Ramos (cell line): ENCODE data around the gene PXT1.

Source experiments
- in situ Hi-C: fragments of 300-500 bp; cut with MboI; formaldehyde crosslinking; loops from one replicate; pipeline ENCODE4 v1.14.3; 2022; ENCODE audit warnings: low sequenced_read_pairs; ENCODE audit not compliant: unreplicated experiment

The PXT1 gene

DNA sequence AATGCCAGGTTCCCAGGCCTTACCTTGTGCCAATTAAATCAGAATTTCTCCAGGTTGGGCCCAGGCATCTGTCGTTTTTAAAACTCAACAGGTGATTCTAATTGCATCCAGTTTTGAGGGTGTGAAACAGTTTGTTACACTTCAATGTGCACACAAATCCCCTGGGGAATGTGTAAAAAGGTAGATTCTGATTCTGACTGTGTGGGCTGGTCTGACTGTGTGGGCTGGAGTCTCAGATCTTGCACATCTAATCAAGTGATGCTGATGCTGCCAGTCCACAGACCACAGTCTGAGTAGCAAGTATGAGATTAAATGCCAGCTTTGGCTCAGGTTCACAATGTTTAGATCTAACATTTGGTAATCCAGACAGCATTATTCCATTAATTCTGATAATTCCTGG, 42.7 kb downstream of the PXT1 start:
- in situ Hi-C loops: no loop called here

DNA sequence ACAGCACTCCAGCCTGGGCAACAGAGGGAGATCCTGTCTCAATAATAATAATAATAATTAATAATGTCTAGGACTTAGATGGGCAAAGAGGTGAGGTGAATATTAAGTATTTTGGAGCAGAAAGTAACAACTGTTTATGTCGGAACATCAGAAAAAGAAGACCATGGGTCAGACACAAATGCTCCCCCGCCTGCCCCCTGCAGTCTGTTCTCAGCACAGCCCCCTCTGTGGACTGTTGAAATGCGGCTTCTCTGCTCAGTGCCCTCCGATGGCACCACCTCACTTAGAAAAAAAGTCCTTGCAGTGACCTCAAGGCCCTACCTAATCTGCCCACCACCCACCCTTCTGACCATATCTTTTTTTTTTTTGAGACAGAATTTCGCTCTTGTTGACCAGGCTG, 50.0 kb downstream of the PXT1 start:
- in situ Hi-C loops: no loop called here

DNA sequence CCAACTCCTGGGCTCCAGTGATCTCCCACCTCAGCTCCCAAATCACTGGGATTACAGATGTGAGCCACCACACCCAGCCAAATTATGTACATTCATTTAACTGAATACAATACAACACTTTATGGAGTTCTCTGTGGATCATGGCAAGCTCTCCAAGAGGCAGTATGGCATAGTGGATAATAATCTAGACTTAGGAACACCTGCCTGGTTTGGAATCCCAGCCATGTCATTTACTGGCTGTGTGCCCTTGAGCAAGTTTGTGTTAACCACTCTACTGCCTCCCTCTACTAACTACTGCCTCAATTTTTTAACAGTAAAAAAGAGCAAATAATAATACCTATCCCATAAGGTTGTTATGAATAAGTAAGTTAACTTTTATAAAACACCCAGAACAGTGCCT, 53.3 kb downstream of the PXT1 start:
- in situ Hi-C loops: no loop called here

DNA sequence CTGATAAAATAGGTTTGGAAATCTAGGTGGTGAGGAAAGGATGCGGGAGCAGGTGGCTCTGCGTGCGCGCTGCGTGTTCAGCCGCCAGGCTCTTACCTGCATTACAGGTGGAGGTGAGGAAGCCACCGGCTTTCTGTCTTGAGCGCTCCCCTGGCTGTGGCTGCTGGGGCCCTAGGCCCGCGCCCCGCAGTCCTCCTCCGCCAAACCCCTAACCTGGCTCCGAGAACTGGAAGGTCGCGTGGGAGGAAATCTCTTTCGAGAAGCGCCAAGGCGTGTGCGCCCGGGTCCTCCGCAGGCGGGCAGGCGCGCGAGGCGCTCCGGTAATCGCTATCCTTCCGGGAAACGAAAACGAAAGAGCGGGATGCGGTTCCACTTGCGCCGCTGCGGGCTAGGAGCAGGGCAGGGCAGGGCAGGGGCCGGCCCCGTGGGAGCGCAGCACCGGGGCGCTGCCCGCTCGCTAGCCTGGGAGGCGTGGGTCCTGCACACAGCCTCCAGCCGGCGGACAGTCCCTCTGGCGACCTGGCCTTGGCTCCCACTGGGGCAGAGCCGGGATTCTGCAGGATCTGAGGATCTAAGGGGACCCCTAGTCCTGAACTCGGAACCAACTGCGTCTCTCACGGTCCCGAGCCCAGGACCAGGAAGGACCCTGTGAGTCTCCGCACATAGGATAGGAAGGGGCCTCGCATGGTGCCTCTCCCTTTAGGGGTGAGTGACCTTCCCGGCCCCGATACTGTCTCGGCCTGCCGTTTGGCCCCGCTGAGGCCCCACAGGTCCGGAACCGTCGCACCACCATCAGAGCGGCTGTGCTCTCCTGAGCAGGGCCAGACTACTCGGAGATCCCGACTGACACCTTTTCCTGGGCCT, 55.0 kb downstream of the PXT1 start, which contains the start of gene ETV7:
ETV7 (minus strand) TSS at position 230 of the 864 bp plus-strand sequence; CDS start at position 102, 128 bp downstream.
- in situ Hi-C loops: no loop called here

DNA sequence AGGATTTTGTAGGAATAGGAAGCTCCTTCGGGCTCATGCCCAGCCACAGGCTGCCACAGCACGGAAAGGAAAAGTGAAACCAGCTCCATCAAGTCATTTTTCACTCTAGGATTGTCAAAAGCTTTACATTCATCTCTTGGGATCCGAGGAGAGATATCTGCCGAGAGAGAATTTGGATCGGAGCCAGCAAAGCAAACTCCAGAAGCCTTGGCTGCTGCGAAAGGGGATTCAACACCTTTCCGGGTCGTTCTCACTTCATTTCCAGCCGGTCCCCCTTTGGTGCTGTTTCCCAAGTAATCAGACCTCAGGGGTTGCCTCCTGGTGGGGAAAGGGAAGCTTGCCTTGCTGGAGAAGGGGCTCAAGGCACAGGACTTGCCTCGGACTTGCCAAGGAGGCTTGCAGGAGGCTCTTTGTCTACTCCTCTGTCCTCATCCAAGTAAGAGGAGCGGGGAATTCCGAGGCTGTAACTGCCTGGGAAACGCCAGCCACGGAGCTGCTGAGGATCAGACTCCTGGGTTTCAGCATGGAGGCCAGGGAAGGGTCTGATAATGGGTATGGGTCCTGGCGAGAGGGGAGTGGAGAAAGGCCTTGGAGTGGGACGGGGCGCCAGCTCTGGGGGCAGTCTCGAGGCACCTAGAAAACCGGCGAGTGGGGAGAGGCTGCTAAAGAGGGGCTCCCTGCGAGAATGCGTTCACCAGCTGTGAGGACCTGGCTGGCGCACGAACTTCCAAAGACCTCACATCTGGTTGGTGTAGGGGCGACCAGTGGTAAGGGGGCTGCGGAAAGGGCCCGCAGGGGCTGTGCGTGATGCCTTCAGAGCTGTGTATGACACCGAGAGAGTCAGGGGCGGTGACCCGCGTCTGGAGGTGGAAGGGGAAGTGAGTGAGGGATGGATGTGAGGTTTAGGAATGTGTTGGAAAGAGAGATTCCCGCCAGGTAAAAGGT, 55.9 kb downstream of the PXT1 start:
- in situ Hi-C loops: no loop called here

DNA sequence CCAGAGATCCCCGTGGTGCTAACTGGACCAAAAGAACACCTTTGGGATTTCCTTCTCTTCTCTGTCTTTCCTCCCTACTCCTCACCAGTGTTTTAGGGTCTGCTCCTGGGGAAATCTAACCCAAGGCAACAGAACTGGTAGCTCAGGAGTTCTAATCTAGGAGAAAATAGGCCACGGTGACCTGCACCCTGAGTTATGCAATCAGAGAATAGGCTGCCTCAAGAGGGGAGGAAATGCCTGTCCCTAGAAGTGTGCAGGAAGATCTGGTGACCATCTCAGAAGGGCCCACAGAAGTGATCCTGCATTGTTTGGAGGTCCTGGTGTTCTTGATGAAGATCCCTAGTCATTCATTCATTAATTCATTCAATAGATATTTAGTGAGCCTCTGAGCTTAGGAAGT, 58.6 kb downstream of the PXT1 start:
- in situ Hi-C loops: no loop called here

DNA sequence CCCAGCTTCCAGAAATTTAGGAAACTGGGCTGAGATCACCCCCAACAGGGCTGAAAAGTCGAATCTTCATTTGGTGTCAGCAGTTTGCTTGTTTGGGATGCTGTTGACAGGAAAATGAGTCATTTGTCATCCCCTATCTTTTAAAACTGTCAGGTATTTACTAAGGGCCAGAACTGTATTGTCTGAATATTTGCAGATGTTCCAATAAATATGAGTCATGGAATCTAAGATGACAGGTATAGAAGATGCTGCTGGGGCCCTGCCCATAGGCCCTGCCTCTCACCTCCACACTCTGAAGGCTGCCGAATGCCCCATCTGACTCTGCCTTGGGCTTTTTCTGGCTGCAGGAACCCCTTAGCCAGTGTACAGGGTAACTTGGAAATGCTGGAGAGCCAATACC, 59.0 kb downstream of the PXT1 start:
- in situ Hi-C loops: no loop called here

DNA sequence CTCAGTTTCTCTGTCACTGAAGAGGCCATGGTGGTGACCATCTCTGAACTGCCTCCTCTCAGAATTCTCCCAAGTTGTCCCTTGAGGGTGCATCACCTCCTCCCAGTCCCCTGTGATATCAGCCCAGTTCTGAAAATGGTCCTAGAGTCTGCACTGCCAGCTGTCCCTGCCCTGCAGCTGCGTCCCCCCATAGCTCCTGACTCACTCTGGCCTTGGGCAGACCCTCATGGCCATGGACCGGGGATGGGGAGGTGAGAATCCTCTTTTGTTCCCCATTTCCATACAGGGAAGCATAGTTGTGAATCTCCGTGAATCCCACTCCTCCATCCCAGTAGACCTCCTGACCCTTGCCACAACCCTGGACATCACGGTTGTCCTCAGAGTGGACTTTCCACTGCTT, 59.7 kb downstream of the PXT1 start:
- in situ Hi-C loops: no loop called here

DNA sequence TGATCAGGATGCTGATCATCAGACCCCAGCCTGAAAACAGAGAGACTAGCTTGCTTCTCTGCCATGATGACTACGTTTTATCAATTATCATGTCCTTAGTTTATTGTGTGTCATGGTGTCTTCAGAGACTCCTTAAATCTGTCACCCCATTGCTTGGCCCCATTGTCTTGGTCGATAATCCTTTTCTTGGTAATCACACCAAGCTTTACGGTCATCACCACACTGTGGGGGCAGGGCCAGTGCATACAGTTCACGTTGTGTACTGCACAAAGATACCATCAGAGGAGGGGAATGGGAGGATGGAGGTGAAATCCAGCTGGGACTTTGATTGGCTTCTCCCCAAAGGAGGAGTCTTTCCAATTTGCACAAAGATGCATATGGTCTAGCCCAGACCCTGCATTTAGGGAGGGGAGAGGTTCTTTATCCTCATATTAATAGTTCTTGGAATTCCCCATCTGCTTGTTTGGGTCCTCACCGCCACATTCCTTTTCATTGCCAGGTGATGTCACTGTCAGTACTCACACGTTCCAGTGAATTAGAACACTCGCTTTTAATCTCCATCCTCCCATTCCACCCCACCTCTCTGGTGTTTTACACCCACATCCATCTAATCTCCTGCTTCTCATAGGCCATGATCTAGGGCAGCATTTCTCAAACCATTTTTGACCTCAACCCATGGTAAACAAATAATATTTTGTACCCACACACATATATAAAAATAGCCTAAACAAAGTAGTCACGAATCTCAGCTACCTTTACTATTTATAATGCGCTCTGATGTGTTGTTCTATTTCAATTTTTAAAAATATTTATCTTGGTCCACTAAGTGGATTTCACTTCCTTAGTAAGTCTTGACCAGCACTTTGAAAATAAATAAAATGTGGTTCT, 60.9 kb downstream of the PXT1 start:
- in situ Hi-C loops: no loop called here

DNA sequence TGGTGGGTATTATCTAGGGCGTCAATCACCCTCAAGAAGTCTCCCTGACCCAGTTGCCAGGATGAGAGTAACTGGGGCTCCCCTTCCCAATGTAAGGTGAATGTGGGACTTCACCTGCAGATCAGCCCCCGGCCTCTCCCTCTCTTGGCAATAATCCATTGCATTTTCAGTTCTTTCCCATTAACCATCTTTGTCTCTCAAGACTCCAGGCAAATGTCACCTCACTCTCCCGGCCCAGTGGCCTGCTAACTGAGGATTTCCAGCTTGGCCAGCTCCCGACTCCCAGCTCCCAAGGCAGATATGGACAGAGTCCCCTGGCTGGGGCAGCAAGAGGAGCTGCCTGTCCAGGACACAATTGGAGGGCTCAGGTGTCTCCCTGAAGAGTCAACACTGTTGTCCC, 62.5 kb downstream of the PXT1 start:
- in situ Hi-C loops: no loop called here

DNA sequence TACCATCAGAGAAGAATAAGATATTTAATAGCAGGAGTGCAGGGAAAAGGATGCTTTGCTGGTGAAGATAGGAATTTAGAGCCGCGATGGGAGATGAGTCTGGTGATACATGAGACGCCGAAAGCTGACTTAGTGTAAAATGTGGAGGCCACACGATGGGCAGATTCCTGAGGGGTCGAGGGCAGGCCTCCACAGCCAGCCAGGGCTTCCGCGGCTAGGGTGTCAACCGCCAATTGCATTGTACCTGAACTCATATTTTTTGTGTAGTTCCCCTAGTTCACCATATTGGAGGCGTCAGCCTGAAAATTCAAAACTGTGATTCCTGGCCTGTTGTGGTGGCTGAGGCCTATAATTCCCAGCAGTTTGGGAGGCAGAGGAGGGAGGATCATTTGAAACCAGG, 63.7 kb downstream of the PXT1 start:
- in situ Hi-C loops: no loop called here

DNA sequence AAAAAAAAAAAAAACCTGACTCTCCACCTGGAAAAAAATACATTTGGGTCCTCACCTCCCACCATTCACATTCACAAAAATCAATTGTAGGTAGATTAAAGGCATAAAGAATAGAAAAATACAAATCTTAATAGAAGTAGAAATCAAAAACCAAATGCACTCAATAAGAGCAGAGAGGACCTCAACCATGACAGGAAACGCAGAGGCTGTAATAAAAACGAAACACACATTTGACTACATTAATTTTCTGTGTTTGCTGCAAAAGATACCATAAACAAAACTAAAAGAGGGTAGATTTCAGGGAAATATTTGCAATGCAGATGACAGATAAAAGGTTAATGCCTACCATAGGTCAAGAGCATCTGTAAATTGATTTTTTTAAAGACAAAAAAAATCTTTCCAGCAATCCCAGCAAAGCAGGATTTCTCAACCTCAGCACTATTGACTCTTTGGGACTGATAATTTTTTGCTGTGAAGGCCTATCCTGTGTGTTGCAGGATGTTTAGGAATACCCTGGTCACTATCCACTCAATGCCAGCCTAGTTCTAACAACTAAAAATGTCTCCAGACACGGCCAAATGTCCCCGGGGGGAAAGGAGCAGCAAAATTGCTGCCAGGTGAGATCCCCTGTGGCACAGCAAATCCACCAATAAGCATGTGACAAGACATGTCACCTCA, 64.3 kb downstream of the PXT1 start:
- in situ Hi-C loops: no loop called here

DNA sequence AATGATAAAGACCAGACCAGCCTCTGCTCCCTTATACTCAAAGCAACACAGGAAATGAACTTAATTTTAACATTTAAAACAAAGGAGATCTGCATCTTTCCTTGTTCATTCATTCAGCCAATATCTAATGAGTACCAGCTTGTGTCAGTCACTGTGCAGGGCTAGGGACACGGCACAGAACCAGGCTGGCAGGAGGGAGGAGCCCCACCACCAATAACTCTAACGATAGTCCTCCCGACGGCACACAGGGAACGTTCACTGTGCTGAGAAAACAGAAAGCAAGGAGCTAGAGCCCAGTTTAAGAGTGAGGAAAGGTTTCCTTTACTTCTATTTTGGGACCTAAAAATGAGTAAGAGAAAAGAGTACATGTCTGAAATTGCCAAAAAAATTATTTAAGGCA, 65.1 kb downstream of the PXT1 start:
- in situ Hi-C loops: no loop called here

DNA sequence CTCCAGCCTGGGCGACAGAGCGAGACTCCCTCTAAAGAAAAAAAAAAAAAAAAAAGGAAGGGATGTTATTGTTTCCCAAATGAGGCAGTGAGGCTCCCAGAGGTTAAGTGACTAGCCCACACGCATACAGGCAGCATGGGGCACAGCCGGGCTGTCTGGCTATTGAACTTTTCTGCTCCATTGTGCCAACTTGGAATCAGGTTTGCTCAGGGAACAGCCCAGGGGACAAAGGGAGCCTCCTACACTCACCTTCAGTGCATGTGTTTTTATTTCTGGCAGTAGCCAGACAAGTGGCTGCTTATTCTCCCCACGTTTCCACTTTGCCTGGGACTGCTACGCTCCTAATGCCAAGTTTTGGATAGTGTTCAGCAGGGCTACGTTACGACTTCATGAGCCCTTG, 65.9 kb downstream of the PXT1 start:
- in situ Hi-C loops: no loop called here

DNA sequence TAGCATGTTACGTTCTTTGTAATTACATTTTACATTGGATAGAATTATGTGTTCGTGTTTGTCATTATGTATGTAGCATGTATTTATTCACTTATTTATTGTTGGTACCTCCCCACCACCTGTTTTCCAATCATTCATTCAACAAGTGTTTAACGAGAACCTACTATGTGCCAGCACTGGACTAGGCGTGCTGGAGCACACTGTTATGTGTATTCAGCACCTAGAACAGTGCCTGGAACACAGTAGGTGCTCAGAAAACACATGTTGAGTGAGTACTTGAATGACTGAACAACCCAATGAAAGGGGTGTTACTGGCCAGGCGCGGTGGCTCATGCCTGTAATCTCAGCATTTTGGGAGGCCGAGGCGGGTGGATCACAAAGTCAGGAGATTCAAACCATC, 66.5 kb downstream of the PXT1 start:
- in situ Hi-C loops: no loop called here

DNA sequence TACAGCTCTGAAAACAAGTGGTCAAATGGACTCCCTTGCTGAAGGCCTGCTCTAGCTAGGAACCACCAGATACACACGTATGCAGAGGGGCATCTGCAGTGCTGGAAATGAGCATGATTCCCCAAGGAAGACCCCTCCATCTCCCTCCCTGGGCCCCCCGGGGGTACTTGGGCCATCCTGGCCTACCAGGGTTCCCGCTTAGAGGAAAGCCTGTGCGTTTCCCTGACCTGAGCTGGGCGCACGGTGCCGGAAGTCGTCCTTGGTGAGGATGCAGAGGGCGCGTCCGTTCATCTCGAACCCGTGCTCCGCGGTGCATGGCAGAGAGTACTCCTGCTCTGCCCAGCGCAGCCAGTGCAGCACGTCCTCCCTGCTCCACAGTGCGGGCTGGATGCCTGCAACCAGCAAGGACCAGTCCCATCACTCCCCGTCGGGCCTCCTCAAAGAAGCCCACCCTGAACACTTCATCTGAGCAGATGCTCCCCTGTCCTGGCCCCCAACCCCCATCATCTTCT, 67.0 kb downstream of the PXT1 start:
- in situ Hi-C loops: no loop called here

DNA sequence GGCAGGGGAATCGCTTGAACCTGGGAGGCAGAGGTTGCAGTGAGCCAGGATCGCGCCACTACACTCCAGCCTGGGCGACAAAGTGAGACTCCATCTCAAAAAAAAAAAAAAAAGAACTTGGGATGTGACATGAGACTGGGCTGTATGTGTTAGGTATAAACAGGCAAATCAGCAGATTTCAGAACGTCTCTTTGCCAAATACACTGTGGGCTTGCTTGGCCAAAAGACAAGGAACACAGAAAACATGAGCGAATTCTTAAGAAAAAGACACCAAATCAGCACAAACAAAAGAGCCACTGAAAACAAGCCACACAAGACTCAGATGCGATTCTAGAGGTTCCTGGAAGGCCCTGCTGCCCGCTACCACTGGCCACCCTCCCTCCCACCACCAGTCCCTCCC, 67.7 kb downstream of the PXT1 start:
- in situ Hi-C loops: no loop called here

DNA sequence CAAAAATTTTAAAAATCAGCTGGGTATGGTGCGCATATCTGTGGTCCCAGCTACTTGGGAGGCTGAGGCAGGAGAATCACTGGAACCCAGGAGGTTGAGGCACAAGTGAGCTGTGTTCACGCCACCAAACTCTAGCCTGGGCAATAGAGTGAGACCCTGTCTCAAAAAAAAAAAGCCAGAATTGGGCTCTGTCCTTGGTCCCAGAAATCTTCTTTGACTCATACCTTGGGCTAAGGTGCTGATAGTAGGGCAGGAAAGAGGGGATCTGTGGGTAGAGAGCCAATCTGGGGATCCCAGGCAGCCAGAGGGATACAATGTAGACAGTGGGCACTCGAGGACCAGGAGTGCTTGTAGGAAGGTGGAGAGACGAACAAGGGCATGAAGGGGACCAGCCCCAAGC, 68.5 kb downstream of the PXT1 start:
- in situ Hi-C loops: no loop called here

DNA sequence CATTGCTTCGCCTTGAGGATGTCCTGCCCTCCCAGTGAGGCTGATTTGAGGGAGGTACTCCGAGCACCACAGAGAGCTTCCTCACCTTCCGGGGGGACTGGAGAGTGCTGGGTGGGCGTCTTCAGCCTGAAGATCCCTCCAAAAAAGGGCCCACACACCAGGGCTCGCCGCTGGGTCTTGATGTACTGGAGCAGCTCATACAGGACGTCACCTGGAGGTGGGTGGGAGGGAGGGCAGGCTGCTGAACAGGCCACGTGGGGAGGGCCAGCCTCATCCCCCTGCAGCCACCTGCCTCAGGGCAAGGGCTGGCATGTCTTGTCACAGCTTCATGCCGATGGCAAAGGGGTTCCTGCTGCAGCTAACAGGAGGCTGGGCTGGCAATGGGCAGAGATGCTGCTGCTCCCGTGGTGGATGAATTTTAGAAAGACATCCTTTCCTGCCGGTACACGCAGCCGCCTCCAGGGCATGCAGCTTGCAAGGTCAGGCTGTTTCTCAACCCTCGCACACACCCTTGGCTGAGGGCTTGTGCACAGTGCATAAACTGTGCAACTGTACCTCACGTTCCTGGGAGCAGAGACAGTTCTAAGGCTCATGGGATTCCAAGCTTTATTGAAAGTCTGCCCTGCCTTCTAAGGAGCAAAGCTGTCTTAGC, 69.2 kb downstream of the PXT1 start:
- in situ Hi-C loops: no loop called here
